Uterus (tissue), 4 donors: ENCODE data around the gene FGFR4. TPM values are rescaled to one million over a fixed set of nuclear protein-coding genes. Genes with fewer than 3 reads are reported as not detected.
A peak's percentile ranks its signal among the peaks of the same experiment; 100 is the strongest.

Experiments used
- DNase-seq, 2 donors: peaks; one replicate each; pipeline ENCODE4 v3.0.0-alpha.2; 2019 to 2020
- H3K27ac ChIP-seq, 2 donors: fragments of 200-600 bp; sonication (generic); 1 replicate in 1 of 2; 2 replicates in 1 of 2; pipeline ENCODE4 v1.5.1; 2016 to 2018
- H3K27me3 ChIP-seq, 2 donors: fragments of 200-600 bp; sonication (generic); one replicate each; pipeline ENCODE4 v1.5.1; 2018 to 2019; ENCODE audit warnings: control low read depth in 1 of 2
- H3K36me3 ChIP-seq, 2 donors: fragments of 200-600 bp; sonication (generic); one replicate each; pipeline ENCODE4 v1.5.1; 2019; ENCODE audit warnings: control low read depth in 1 of 2
- H3K4me1 ChIP-seq, 2 donors: fragments of 200-600 bp; sonication (generic); one replicate each; pipeline ENCODE4 v1.5.1; 2018 to 2019; ENCODE audit warnings: control low read depth in 1 of 2
- H3K4me3 ChIP-seq, 2 donors: fragments of 200-600 bp; sonication (generic); 1 replicate in 1 of 2; 2 replicates in 1 of 2; pipeline ENCODE4 v1.5.1; 2018 to 2019; ENCODE audit warnings: mild to moderate bottlenecking in 1 of 2
- H3K9me3 ChIP-seq, 2 donors: fragments of 200-600 bp; sonication (generic); one replicate each; pipeline ENCODE4 v1.5.1; 2019; ENCODE audit warnings: control low read depth in 1 of 2
- CTCF ChIP-seq, 4 experiments: fragments of 200-600 bp in 2 of 4; fragments of 450-650 bp in 2 of 4; sonication (generic) in 2 of 4; IDR thresholded peaks; one replicate each; pipeline ENCODE4 v1.5.1; 2016 to 2019; ENCODE audit warnings: antibody characterized with exemption in 4 of 4, mild to moderate bottlenecking in 2 of 4, moderate library complexity in 1 of 4
- POLR2A ChIP-seq, 2 donors: fragments of 450-650 bp; IDR thresholded peaks; one replicate each; pipeline ENCODE4 v1.6.1; 2016; ENCODE audit warnings: antibody characterized with exemption in 2 of 2, mild to moderate bottlenecking in 1 of 2, moderate library complexity in 1 of 2
- intact Hi-C: fragments of 100-400 bp; cut with DNase I; formaldehyde crosslinking; loops from one replicate; pipeline ENCODE4 v1.15.1; 2023; ENCODE audit warnings: low total_unique reads
- total RNA-seq, 4 donors: library from RNA; depleted of rRNA in 3 of 4; stranded (reverse); fragments of >200 nt in 3 of 4; gene quantifications; one replicate each; pipeline versions ENCODE4 v1.1.0 to v1.2.4, GENCODE V29; 2014 to 2023
- donor health status: DM: yes; HTN: yes; CAD: no.

Gene FGFR4
- total RNA-seq, 4 donors from 2014 or later = under 0.01 to 18.8 (median 1.5) TPM

- peak overlapping the region in 1 of 2 donors; percentile 31 for H3K27ac ChIP-seq
- H3K4me1 ChIP-seq = peaks cover 0 to 6% of the 10 kb centered on the region in 2 donors
- no peak overlapping the region for H3K4me3 ChIP-seq
- TF ChIP-seq POLR2A (IDR thresholded peaks at IDR 0.05) = no peak
- TF ChIP-seq CTCF (IDR thresholded peaks at IDR 0.05) = no peak
- intact Hi-C loops = no loop called here
- DNase-seq = no peak
- no peaks in the 10 kb centered on the region for H3K27me3 ChIP-seq
- no peaks in the 10 kb centered on the region for H3K9me3 ChIP-seq
- no peaks in the 10 kb centered on the region for H3K36me3 ChIP-seq
Measured at GRCh38 chr5:177089825-177090641, 3.3 kb downstream of the FGFR4 start.

GRCh38 chr5:177090813-177091212, 4.1 kb downstream of the FGFR4 start:
- H3K4me3 ChIP-seq = no peak overlapping the region
- intact Hi-C loops = no loop called here
- peaks cover 0 to 6% of the 10 kb centered on the region in 2 donors for H3K4me1 ChIP-seq
- H3K9me3 ChIP-seq = no peaks in the 10 kb centered on the region
- no peak for DNase-seq
- no peaks in the 10 kb centered on the region for H3K36me3 ChIP-seq
- TF ChIP-seq CTCF (IDR thresholded peaks at IDR 0.05) (no peak), POLR2A (IDR thresholded peaks at IDR 0.05) (no peak)
- H3K27ac ChIP-seq = no peak overlapping the region
- H3K27me3 ChIP-seq = no peaks in the 10 kb centered on the region

GRCh38 chr5:177091232-177091631, 4.5 kb downstream of the FGFR4 start:
- H3K9me3 ChIP-seq = no peaks in the 10 kb centered on the region
- H3K4me1 ChIP-seq = peaks cover 0 to 6% of the 10 kb centered on the region in 2 donors
- no peaks in the 10 kb centered on the region for H3K36me3 ChIP-seq
- no peak overlapping the region for H3K4me3 ChIP-seq
- no peaks in the 10 kb centered on the region for H3K27me3 ChIP-seq
- DNase-seq = no peak
- TF ChIP-seq CTCF (IDR thresholded peaks at IDR 0.05) (no peak), POLR2A (IDR thresholded peaks at IDR 0.05) (no peak)
- intact Hi-C loops = no loop called here
- no peak overlapping the region for H3K27ac ChIP-seq

- no peak overlapping the region for H3K27ac ChIP-seq
Measured at GRCh38 chr5:177092178-177093081, 5.7 kb downstream of the FGFR4 start.

More at GRCh38 chr5:177092178-177093081, 5.7 kb downstream of the FGFR4 start:
- H3K4me1 ChIP-seq = no peaks in the 10 kb centered on the region
- no peaks in the 10 kb centered on the region for H3K36me3 ChIP-seq
- no peaks in the 10 kb centered on the region for H3K9me3 ChIP-seq
- DNase-seq = no peak
- TF ChIP-seq CTCF (IDR thresholded peaks at IDR 0.05) = no peak
- TF ChIP-seq POLR2A (IDR thresholded peaks at IDR 0.05) = no peak
- intact Hi-C loops = no loop called here
- no peaks in the 10 kb centered on the region for H3K27me3 ChIP-seq
- H3K4me3 ChIP-seq = no peak overlapping the region
